Measurements from ENCODE around the gene NPTN.

Gene NPTN

DNA sequence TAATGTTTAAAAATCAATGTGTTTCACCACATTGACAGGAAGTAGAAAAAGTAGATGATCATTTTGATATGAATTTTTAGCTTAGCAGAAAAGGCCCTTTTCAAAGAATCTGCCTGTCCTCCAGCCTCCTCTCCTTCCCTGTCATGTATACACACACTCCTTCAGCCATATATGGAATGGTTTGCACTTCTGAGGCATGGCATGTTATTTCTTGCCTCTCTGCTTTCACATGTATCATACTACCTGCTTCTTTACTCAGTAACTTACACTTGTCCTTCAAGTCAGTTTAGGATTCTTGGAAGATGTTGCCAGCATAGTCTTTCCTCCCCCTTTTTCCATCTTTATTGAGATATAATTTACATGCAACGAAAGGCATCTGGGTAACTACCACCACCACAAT, 111.2 kb downstream of the NPTN start:
- DNase-seq (ENCODE audit: low read depth in 1 of 2, low spot score in 1 of 2): no peak

DNA sequence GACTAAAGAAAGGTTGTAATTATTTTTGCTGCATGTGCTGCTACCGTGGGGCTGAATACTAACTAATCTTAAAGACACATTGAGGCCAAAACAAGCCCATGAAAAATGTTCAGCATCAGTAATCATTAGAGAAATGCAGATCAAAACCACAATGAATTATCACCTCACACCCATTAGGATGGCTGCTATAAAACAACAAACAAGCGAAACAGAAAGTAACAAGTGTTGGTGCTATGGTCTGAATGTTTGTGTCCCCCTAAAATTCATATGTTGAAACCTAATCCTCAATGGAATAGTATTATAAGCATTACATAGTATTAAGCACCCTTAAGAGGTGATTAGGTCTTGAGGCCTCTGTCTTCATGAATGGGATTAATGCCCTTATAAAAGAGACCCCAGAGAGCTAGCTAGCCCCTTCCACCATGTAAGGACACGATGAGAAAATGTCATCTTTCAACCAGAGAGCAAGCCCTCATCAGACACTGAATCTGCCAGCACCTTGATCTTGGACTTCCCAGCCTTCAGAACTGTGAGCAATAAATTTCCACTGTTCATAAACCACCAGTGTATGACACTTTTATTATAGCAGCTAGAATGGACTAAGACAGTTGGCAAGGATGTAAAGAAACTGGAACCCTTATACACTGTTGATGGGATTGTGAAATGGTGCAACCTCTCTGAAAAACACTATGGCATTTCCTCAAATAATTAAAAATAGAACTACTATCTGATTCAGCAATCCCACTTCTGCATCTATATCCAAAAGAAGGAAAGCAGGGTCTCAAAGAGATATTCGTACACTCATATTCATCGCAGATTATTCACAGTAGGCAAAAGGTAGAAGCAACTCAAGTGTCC, 114.1 kb downstream of the NPTN start:
- DNase-seq (ENCODE audit: low read depth in 1 of 2, low spot score in 1 of 2): no peak

DNA sequence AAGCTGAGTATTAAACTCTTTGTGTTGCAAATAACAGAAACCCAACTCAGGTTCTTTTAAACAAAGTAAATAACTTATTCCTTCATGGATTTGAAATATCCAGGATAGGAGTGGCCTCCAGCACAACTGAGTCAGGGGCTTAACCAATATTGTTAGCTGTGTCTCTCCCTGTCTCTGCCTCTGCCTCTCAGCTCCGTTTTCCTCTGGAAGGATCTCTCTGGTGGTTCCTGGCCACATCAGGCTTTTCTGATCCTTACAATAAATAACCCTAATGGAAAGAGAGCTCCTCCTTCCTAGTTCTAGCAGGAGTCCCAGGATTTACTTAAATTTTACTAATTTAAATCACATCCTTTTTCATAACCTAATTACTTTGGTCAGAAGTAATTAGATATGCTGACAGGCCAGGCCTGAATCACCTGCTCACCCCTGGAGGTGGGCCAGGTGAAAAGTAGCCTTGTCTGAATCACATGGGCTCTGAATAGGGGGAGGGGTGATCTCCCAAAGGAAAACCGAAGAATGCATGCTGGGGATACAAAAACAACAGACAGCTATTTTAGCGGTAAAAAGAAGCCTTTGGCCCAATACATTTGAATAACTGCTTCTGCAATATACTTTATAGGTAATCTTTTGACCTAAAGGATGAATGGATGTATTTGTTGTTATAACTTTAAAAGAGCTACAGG, 114.9 kb downstream of the NPTN start:
- DNase-seq (ENCODE audit: low read depth in 1 of 2, low spot score in 1 of 2): no peak

DNA sequence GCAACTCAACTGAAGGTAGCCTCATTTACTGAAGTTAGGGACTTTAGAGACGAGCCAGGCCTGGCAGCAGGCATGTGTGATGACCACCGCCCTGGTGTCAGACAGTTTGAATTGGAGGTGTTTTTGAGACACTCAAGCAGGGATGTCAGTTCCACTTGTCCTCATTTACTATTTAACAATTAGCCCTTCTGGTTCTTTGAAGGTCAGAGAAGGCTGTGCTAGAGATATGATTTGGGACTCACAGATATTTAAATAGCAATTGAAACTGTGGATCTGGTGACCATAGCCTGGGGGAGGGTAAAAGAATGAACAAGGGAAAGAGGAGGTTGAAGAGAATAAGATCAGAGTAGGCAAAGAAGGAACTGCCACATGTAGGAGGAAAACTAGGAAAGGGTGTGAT, 115.6 kb downstream of the NPTN start:
- no peak for DNase-seq (ENCODE audit: low read depth in 1 of 2, low spot score in 1 of 2)

DNA sequence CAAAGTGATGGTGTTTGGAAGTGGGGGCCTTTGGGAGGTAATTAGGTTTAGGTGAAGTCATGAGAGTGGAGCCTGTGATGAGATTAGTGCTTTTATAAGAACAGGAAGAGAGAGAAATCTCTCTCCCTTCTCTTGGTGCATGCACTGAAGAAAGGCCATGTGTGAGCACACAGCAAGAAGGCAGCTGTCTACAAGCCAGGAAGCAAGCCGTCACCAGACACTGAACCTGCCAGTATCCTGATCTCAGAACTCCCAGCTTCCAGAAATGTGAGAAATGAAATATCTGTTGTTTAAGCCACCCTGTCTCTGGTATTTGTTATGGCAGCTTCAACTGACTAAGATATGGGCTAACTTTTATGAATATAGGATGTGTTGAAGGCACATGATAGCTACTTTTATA, 117.7 kb downstream of the NPTN start:
- DNase-seq (ENCODE audit: low read depth in 1 of 2, low spot score in 1 of 2): no peak
